Pancreas (tissue), 10 donors: ENCODE results near the gene TAF3. TPM values are rescaled to one million over a fixed set of nuclear protein-coding genes. Genes with fewer than 3 reads are reported as not detected.

ENCODE experiments used
- ATAC-seq, 4 donors: fragments of 200-7000 bp; cut with Tn5 transposase; one replicate each; pipeline versions ENCODE4 v1.8.0 to v1.9.1; 2020; ENCODE audit warnings: mild to moderate bottlenecking in 4 of 4, moderate library complexity in 4 of 4
- DNase-seq, 6 donors: peaks; one replicate each; pipeline ENCODE4 v3.0.0-alpha.2; 2020
- FAIRE-seq: peaks from 2 replicates; lab custom pipeline; 2012; peaks lifted over from hg19 to GRCh38; lab: Jason Lieb, UNC
- H3K27ac ChIP-seq, 4 donors: fragments of 200-600 bp; sonication (generic); 1 replicate in 3 of 4; 2 replicates in 1 of 4; pipeline versions ENCODE4 v1.5.0 to v1.8.0; 2020
- H3K27me3 ChIP-seq, 4 donors: fragments of 200-600 bp; one replicate each; pipeline ENCODE4 v1.8.0; 2021
- H3K36me3 ChIP-seq, 3 donors: fragments of 200-600 bp; sonication (generic) in 1 of 3; one replicate each; pipeline versions ENCODE4 v1.5.0 to v1.8.0; 2020 to 2021
- H3K4me1 ChIP-seq, 3 donors: fragments of 200-600 bp; one replicate each; pipeline ENCODE4 v1.8.0; 2021
- H3K4me3 ChIP-seq, 4 donors: fragments of 200-600 bp; sonication (generic) in 2 of 4; one replicate each; pipeline versions ENCODE4 v1.5.0 to v1.8.0; 2020 to 2021
- H3K9me3 ChIP-seq, 4 donors: fragments of 200-600 bp; one replicate each; pipeline ENCODE4 v1.8.0; 2021
- CTCF ChIP-seq, 4 donors: fragments of 200-600 bp; sonication (generic) in 3 of 4; IDR thresholded peaks; one replicate each; pipeline versions ENCODE4 v1.5.0 to v1.8.0; 2021; ENCODE audit warnings: antibody characterized with exemption in 4 of 4
- WGBS, 2 donors: extraction: QIAGEN DNeasy Blood & Tissue Kit; methylation state at CpG; one replicate each; pipeline ENCODE4 v1.1.7; 2013; 5-methylcytosine and 5-hydroxymethylcytosine counted together
- intact Hi-C, 3 donors: fragments of 100-400 bp; cut with DNase I; formaldehyde crosslinking; loops; one replicate each; pipeline versions ENCODE4 v1.11.1 to v1.14.2; 2022
- polyA plus RNA-seq, 2 donors: library from polyadenylated mRNA; stranded (reverse); fragments of 200-250 nt; gene quantifications; one replicate each; pipeline ENCODE4 v1.2.3, GENCODE V29; 2013
- total RNA-seq, 6 donors: library from RNA; stranded (reverse); fragmentation: NEBNext Ultra II Directional in 4 of 6; extraction: Animal tissue kit (Norgen Biotek cat#: 25700) in 4 of 6; gene quantifications; one replicate each; pipeline versions ENCODE4 v1.2.1 to v1.2.4, GENCODE V29; 2021 to 2023
- donor health status: healthy with polysubstance abuse.
- donor health status: DM: no; HTN: no; CAD: no; lungs with moderate emphysema.
- donor health status: DM: no; HTN: no; CAD: no.
- donor health status: control.
- donor health status: control.
- donor health status: Bipolar disorder and iron deficiency.
- donor health status: DM: yes; HTN: yes; CAD: no.
- donor health status: DM: no; HTN: no; CAD: no.
- donor health status: DM: no; HTN: no; CAD: no.
- donor health status: DM: yes; HTN: yes; CAD: no.

The TAF3 gene
- total and polyA plus RNA-seq, 8 donors = 2.9 to 5.8 (median 4.0) TPM

- ATAC-seq = no peak
- DNase-seq = no peak
- intact Hi-C loops = no loop called here
- H3K36me3 ChIP-seq = no peaks in the 10 kb centered on the region
- no peak for TF ChIP-seq CTCF (IDR thresholded peaks at IDR 0.05)
- H3K4me3 ChIP-seq = no peak overlapping the region
- H3K4me1 ChIP-seq = no peaks in the 10 kb centered on the region
- FAIRE-seq = no peak
- no peak overlapping the region for H3K27ac ChIP-seq
- no peaks in the 10 kb centered on the region for H3K9me3 ChIP-seq
- 20 to 22% methylated on average over 2 of the region's 2 CpGs for WGBS, 2 donors
- H3K27me3 ChIP-seq = peaks cover 0 to 20% (median 3%) of the 10 kb centered on the region in 4 donors
Observed at GRCh38 chr10:8065651-8066050, 247.3 kb downstream of the TAF3 start.

- peaks cover 0 to 20% (median 3%) of the 10 kb centered on the region in 4 donors for H3K27me3 ChIP-seq
- intact Hi-C loops = no loop called here
- no peak for FAIRE-seq
- WGBS, 2 donors = 35 to 47% methylated on average over 1 of the region's 1 CpG
- H3K4me3 ChIP-seq = no peak overlapping the region
- H3K27ac ChIP-seq = no peak overlapping the region
- no peak for DNase-seq
- H3K9me3 ChIP-seq = no peaks in the 10 kb centered on the region
- H3K4me1 ChIP-seq = no peaks in the 10 kb centered on the region
- TF ChIP-seq CTCF (IDR thresholded peaks at IDR 0.05) = no peak
- ATAC-seq = no peak
- no peaks in the 10 kb centered on the region for H3K36me3 ChIP-seq
Observed at GRCh38 chr10:8066124-8066523, 247.8 kb downstream of the TAF3 start.

Other genes with a start within 250 kb of the TAF3 start
- 10 to 100 TPM in 3 of 6 donors, 1 to 10 TPM in 3; 6.7 to 28.6 (median 10.8) TPM for gene ITIH5, start 151.5 kb upstream of the TAF3 start, total RNA-seq
- 1 to 10 TPM; 4.4 to 5.6 TPM for gene ITIH5, start 151.5 kb upstream of the TAF3 start, polyA plus RNA-seq
- gene ITIH2, start 115.2 kb upstream of the TAF3 start, total RNA-seq = 1 to 10 TPM in 2 of 6 donors, under 1 TPM in 3, not detected in 1; 0.14 to 1.8 (median 0.98) TPM
- gene ITIH2, start 115.2 kb upstream of the TAF3 start, polyA plus RNA-seq = not detected
- 1 to 10 TPM; 2.7 to 6.1 (median 4.4) TPM for gene KIN, start 30.5 kb upstream of the TAF3 start, total RNA-seq
- 1 to 10 TPM; 6.5 to 8.8 TPM for gene KIN, start 30.5 kb upstream of the TAF3 start, polyA plus RNA-seq
- gene ATP5F1C, start 30.3 kb upstream of the TAF3 start, total RNA-seq = 100 to 1,000 TPM; 138 to 195 (median 150) TPM
- gene ATP5F1C, start 30.3 kb upstream of the TAF3 start, polyA plus RNA-seq = 100 to 1,000 TPM; 201 to 273 TPM
- gene GATA3, start 236.2 kb downstream of the TAF3 start, total RNA-seq = under 1 TPM in 4 of 6 donors, not detected in 2; 0.12 to 0.38 (median 0.32) TPM
- under 1 TPM; 0.11 to 0.14 TPM for gene GATA3, start 236.2 kb downstream of the TAF3 start, polyA plus RNA-seq